Measurements from ENCODE around the gene UPK2. TPM values are rescaled to one million over a fixed set of nuclear protein-coding genes. Genes with fewer than 3 reads are reported as not detected.
"Not testable (repeated sequence)": the region's sequence is repeated elsewhere in the genome, so short reads cannot be mapped to it uniquely, and the experiment has no call there.

UPK2 gene
- total RNA-seq, 1 donor from 2014 or later = not detected

GRCh38 chr11:118979434-118979833 lies 23.3 kb downstream of the UPK2 start:
- DNase-seq (ENCODE audit: low read depth, low spot score) = no peak
- Mint-ChIP-seq H3K4me1 (peaks cover 13% of the 10 kb centered on the region), H3K27ac (ENCODE audit: unreplicated experiment) (no peak overlapping the region), H3K9me3 (no peaks in the 10 kb centered on the region), H3K27me3 (ENCODE audit: low read depth) (peaks cover 10% of the 10 kb centered on the region), H3K36me3 (ENCODE audit: low read depth) (no peaks in the 10 kb centered on the region), H3K4me3 (no peak overlapping the region)
- no peak for TF ChIP-seq CTCF (conservative IDR thresholded peaks at IDR 0.05)

- Mint-ChIP-seq H3K27ac (ENCODE audit: unreplicated experiment) (peak overlapping the region; percentile 84), H3K4me1 (peaks cover 8% of the 10 kb centered on the region), H3K27me3 (ENCODE audit: low read depth) (peaks cover 4% of the 10 kb centered on the region), H3K4me3 (no peak overlapping the region), H3K9me3 (no peaks in the 10 kb centered on the region), H3K36me3 (ENCODE audit: low read depth) (no peaks in the 10 kb centered on the region)
- no peak for TF ChIP-seq CTCF (conservative IDR thresholded peaks at IDR 0.05)
- DNase-seq (ENCODE audit: low read depth, low spot score) = no peak
These were observed 24.2 kb downstream of the UPK2 start for GRCh38 chr11:118980191-118980881.

- not testable (repeated sequence) for H3K4me3 Mint-ChIP-seq; H3K4me1 Mint-ChIP-seq; H3K27ac Mint-ChIP-seq (ENCODE audit: unreplicated experiment); H3K9me3 Mint-ChIP-seq; H3K27me3 Mint-ChIP-seq (ENCODE audit: low read depth); H3K36me3 Mint-ChIP-seq (ENCODE audit: low read depth); DNase-seq (ENCODE audit: low read depth, low spot score)
These were observed 28.2 kb downstream of the UPK2 start for GRCh38 chr11:118984337-118984736.

- H3K9me3 Mint-ChIP-seq = no peaks in the 10 kb centered on the region
- DNase-seq (ENCODE audit: low read depth, low spot score) = no peak
- no peaks in the 10 kb centered on the region for H3K36me3 Mint-ChIP-seq (ENCODE audit: low read depth)
- peaks cover 3% of the 10 kb centered on the region for H3K4me1 Mint-ChIP-seq
- no peak overlapping the region for H3K4me3 Mint-ChIP-seq
- peak overlapping the region; percentile 96 for H3K27ac Mint-ChIP-seq (ENCODE audit: unreplicated experiment)
- TF ChIP-seq CTCF (conservative IDR thresholded peaks at IDR 0.05) = no peak
- H3K27me3 Mint-ChIP-seq (ENCODE audit: low read depth) = no peaks in the 10 kb centered on the region
These were observed 28.7 kb downstream of the UPK2 start for GRCh38 chr11:118984825-118985224.

GRCh38 chr11:118988280-118988679 lies 32.2 kb downstream of the UPK2 start:
- Mint-ChIP-seq H3K36me3 (ENCODE audit: low read depth) (peaks cover 3% of the 10 kb centered on the region), H3K27ac (ENCODE audit: unreplicated experiment) (no peak overlapping the region), H3K9me3 (no peaks in the 10 kb centered on the region), H3K4me3 (no peak overlapping the region), H3K27me3 (ENCODE audit: low read depth) (no peaks in the 10 kb centered on the region), H3K4me1 (no peaks in the 10 kb centered on the region)
- TF ChIP-seq CTCF (conservative IDR thresholded peaks at IDR 0.05) = no peak
- no peak for DNase-seq (ENCODE audit: low read depth, low spot score)

GRCh38 chr11:118991486-118992038 lies 35.5 kb downstream of the UPK2 start:
- not testable (repeated sequence) for H3K9me3 Mint-ChIP-seq; H3K4me1 Mint-ChIP-seq; H3K27ac Mint-ChIP-seq (ENCODE audit: unreplicated experiment); DNase-seq (ENCODE audit: low read depth, low spot score); H3K27me3 Mint-ChIP-seq (ENCODE audit: low read depth); H3K36me3 Mint-ChIP-seq (ENCODE audit: low read depth); H3K4me3 Mint-ChIP-seq

Measured in neural crest cell (in vitro differentiated cells).